Duodenal mucosa (tissue), 2 donors: Measurements from ENCODE around the gene REG4.

Source experiments
- H3K27ac ChIP-seq: one replicate; pipeline ENCODE4 v1.7.0; 2013; ENCODE audit warnings: low read depth, low read length
- H3K27me3 ChIP-seq, 2 donors: one replicate each; pipeline ENCODE4 v1.7.0; 2013; ENCODE audit warnings: low read length in 2 of 2, control low read depth in 1 of 2; ENCODE audit not compliant: insufficient read depth in 2 of 2, control insufficient read depth in 1 of 2
- H3K36me3 ChIP-seq, 2 donors: one replicate each; pipeline ENCODE4 v1.7.0; 2013; ENCODE audit warnings: low read length in 2 of 2, control low read depth in 1 of 2; ENCODE audit not compliant: insufficient read depth in 2 of 2, control insufficient read depth in 1 of 2
- H3K4me1 ChIP-seq, 2 donors: one replicate each; pipeline ENCODE4 v1.7.0; 2013; ENCODE audit warnings: low read length in 2 of 2, control low read depth in 1 of 2; ENCODE audit not compliant: insufficient read depth in 2 of 2, control insufficient read depth in 1 of 2
- H3K4me3 ChIP-seq, 2 donors: one replicate each; pipeline ENCODE4 v1.7.0; 2013; ENCODE audit warnings: low read length in 2 of 2, low read depth in 1 of 2
- H3K9ac ChIP-seq, 2 donors: one replicate each; pipeline ENCODE4 v1.7.0; 2013; ENCODE audit warnings: low read length in 2 of 2, low read depth in 1 of 2
- H3K9me3 ChIP-seq, 2 donors: one replicate each; pipeline ENCODE4 v1.7.0; 2013; ENCODE audit warnings: low read length in 2 of 2, control low read depth in 1 of 2; ENCODE audit not compliant: control insufficient read depth in 1 of 2

Gene REG4

DNA sequence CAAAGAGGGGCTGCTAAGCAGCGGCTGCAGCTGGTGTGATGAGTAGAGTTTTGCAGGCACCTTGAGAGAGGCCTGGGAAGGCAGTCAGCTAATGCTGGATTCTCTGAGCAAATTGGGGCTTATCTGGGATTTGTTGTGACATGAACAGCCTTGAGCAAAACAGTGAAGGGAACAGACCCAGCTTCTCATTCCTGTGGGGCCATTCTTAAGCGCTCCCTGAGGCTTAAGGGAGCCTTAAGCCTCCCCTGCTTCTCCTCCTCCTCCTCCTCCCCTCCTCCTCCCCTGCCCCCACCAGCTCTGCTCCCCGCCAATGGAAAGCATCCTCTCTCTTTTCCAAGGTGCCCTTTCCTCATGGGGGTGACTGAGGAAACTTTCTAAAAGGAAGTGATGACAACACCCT lies 63.8 kb downstream of the REG4 start:
- Histone ChIP-seq H3K4me1 (peaks cover 15 to 16% of the 10 kb centered on the region in 2 donors), H3K36me3 (peaks cover 6 to 39% of the 10 kb centered on the region in 2 donors), H3K9ac (no peak overlapping the region), H3K27ac (no peak overlapping the region), H3K27me3 (no peaks in the 10 kb centered on the region), H3K4me3 (no peak overlapping the region), H3K9me3 (no peaks in the 10 kb centered on the region)

DNA sequence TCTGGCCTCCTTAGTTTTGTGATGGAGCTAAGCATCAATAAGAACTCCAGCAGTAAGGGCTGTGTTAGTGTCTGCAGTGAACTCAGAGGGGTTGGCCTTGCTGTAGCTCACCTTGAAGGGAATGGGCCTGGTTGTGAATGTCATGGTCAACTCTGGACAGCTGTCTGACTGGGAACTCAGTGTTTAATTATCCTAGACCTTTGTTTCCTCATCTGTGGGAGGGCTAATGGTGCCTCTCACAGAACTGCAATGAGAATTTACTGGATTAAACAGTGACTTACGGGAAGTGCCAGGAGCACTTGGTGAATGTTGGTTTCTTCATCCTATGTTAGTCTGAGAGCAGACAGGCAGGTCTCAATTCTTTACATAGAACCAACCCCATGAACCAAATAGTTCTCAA lies 66.2 kb downstream of the REG4 start:
- Histone ChIP-seq H3K27me3 (no peaks in the 10 kb centered on the region), H3K36me3 (peaks cover 6 to 23% of the 10 kb centered on the region in 2 donors), H3K27ac (no peak overlapping the region), H3K9ac (no peak overlapping the region), H3K9me3 (no peaks in the 10 kb centered on the region), H3K4me3 (no peak overlapping the region), H3K4me1 (peaks cover 20 to 22% of the 10 kb centered on the region in 2 donors)

DNA sequence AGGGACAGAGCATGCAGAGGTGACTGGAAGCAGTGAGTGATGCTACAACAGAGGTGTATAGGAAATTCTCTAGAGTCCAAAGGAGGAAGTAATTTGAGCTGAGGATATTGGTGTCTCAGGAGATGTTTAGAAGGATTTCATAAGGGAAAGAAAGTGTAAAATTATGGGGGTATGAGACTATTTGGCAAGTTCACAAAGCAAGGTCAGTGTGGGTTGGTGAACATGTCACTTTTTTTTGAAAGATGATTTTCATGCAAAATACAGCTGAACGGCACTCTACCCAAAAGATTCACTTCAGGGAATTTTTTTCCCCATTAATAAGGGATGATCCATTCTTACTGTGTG lies 66.7 kb downstream of the REG4 start:
- H3K27me3 ChIP-seq = no peaks in the 10 kb centered on the region
- peaks cover 20 to 22% of the 10 kb centered on the region in 2 donors for H3K4me1 ChIP-seq
- H3K9me3 ChIP-seq = no peaks in the 10 kb centered on the region
- H3K9ac ChIP-seq = no peak overlapping the region
- H3K27ac ChIP-seq = no peak overlapping the region
- H3K4me3 ChIP-seq = no peak overlapping the region
- H3K36me3 ChIP-seq = peaks cover 6 to 20% of the 10 kb centered on the region in 2 donors
